COR-L47 (cell line): Measurements from ENCODE around the gene SLC35F2.
A peak's percentile ranks its signal among the peaks of the same experiment; 100 is the strongest.
"Not testable (repeated sequence)": the region's sequence is repeated elsewhere in the genome, so short reads cannot be mapped to it uniquely, and the experiment has no call there.

ENCODE experiments used
- DNase-seq: peaks from one replicate; lab custom pipeline; 2025; lab: John Stamatoyannopoulos, UW

The SLC35F2 gene

GRCh38 chr11:107858217-107859070 lies at the start of gene SLC35F2:
Gene SLC35F2, minus strand, starts transcription at chr11:107858787. Its CDS starts 20 bp downstream, at chr11:107858767.
- DNase-seq, result peak; percentile 80

- DNase-seq, result no peak
Measured at GRCh38 chr11:107908211-107908610, 49.6 kb upstream of the SLC35F2 start.

GRCh38 chr11:107898270-107898669 lies 39.7 kb upstream of the SLC35F2 start:
- DNase-seq, result peak; percentile 22

GRCh38 chr11:107882095-107882820 lies 23.7 kb upstream of the SLC35F2 start:
- DNase-seq, result no peak

GRCh38 chr11:107881471-107881870 lies 22.9 kb upstream of the SLC35F2 start:
- DNase-seq, result not testable (repeated sequence)

GRCh38 chr11:107876141-107876540 lies 17.6 kb upstream of the SLC35F2 start:
- no peak for DNase-seq

- no peak for DNase-seq
Measured at GRCh38 chr11:107864591-107864990, 6.0 kb upstream of the SLC35F2 start.

GRCh38 chr11:107860688-107861087 lies 2.1 kb upstream of the SLC35F2 start:
- DNase-seq, result no peak

GRCh38 chr11:107860240-107860620 lies 1.6 kb upstream of the SLC35F2 start:
- not testable (repeated sequence) for DNase-seq

GRCh38 chr11:107859459-107860239 lies 1.1 kb upstream of the SLC35F2 start:
- DNase-seq, result peak; percentile 54

- DNase-seq, result no peak
Measured at GRCh38 chr11:107857550-107858216, 904 bp downstream of the SLC35F2 start.

GRCh38 chr11:107856981-107857517 lies 1.5 kb downstream of the SLC35F2 start:
- no peak for DNase-seq

- no peak for DNase-seq
Measured at GRCh38 chr11:107856180-107856980, 2.2 kb downstream of the SLC35F2 start.

GRCh38 chr11:107853070-107853469 lies 5.5 kb downstream of the SLC35F2 start:
- DNase-seq, result no peak

GRCh38 chr11:107851704-107852310 lies 6.8 kb downstream of the SLC35F2 start:
- no peak for DNase-seq

GRCh38 chr11:107849790-107850189 lies 8.8 kb downstream of the SLC35F2 start:
- DNase-seq, result no peak

GRCh38 chr11:107848345-107848744 lies 10.2 kb downstream of the SLC35F2 start:
- no peak for DNase-seq

- DNase-seq, result no peak
Measured at GRCh38 chr11:107847184-107847583, 11.4 kb downstream of the SLC35F2 start.

- DNase-seq, result no peak
Measured at GRCh38 chr11:107844041-107844440, 14.5 kb downstream of the SLC35F2 start.

GRCh38 chr11:107842412-107843100 lies 16.0 kb downstream of the SLC35F2 start:
- DNase-seq, result no peak
